Neural cell (in vitro differentiated cells): Measurements from ENCODE around the gene TIMP4. TPM values are rescaled to one million over a fixed set of nuclear protein-coding genes. Genes with fewer than 3 reads are reported as not detected.

Experiments used
- H2AFZ ChIP-seq: fragments of 200-600, 300-800 bp; sonication (generic), shearing (Covaris generic); 2 replicates; pipeline ENCODE4 v1.6.0; 2014; ENCODE audit warnings: low read depth, mild to moderate bottlenecking, antibody characterized with exemption, low read length, moderate library complexity
- H3F3A ChIP-seq: fragments of 200-600 bp; shearing (Covaris generic); 2 replicates; pipeline ENCODE4 v1.6.1; 2016; ENCODE audit warnings: mild to moderate bottlenecking, moderate library complexity, mixed read lengths, antibody characterized with exemption, low read length; ENCODE audit not compliant: insufficient read depth, poor library complexity, severe bottlenecking
- H3K27ac ChIP-seq: fragments of 200-600, 300-800 bp; sonication (generic), shearing (Covaris generic); 2 replicates; pipeline ENCODE4 v1.5.1; 2014; ENCODE audit warnings: mild to moderate bottlenecking, low read length, moderate library complexity
- H3K27me3 ChIP-seq: fragments of 300-800, 200-600 bp; sonication (generic), shearing (Covaris generic); 2 replicates; pipeline ENCODE4 v1.6.0; 2014; ENCODE audit warnings: mild to moderate bottlenecking, low read depth, low read length, moderate library complexity; ENCODE audit not compliant: insufficient read depth
- H3K36me3 ChIP-seq: fragments of 300-800, 200-600 bp; sonication (generic), shearing (Covaris generic); 2 replicates; pipeline ENCODE4 v1.5.1; 2014; ENCODE audit warnings: mild to moderate bottlenecking, antibody characterized with exemption, low read length, moderate library complexity; ENCODE audit not compliant: insufficient read depth
- H3K4me2 ChIP-seq: fragments of 300-800, 200-600 bp; sonication (generic), shearing (Covaris generic); 2 replicates; pipeline ENCODE4 v1.6.0; 2014; ENCODE audit warnings: mild to moderate bottlenecking, low read length
- H3K4me3 ChIP-seq: fragments of 300-800, 200-600 bp; sonication (generic), shearing (Covaris generic); 2 replicates; pipeline ENCODE4 v1.5.1; 2014; ENCODE audit warnings: mild to moderate bottlenecking, low read length, moderate library complexity
- H3K79me2 ChIP-seq: fragments of 200-600 bp; shearing (Covaris generic); replicated peaks from 2 replicates; pipeline ENCODE4 v1.6.0; 2014; ENCODE audit warnings: mild to moderate bottlenecking, low read length, moderate library complexity; ENCODE audit not compliant: insufficient read depth
- H3K9ac ChIP-seq: fragments of 300-800, 200-600 bp; sonication (generic), shearing (Covaris generic); 2 replicates; pipeline ENCODE4 v1.6.1; 2016; ENCODE audit warnings: mild to moderate bottlenecking, low read length, mixed read lengths
- H3K9me2 ChIP-seq: fragments of 200-600 bp; shearing (Covaris generic); 2 replicates; pipeline ENCODE4 v1.6.1; 2016; ENCODE audit warnings: mild to moderate bottlenecking, low read length, mixed read lengths; ENCODE audit not compliant: insufficient read depth
- H3K9me3 ChIP-seq: fragments of 200-600, 300-800 bp; sonication (generic), shearing (Covaris generic); 2 replicates; pipeline ENCODE4 v1.6.1; 2016; ENCODE audit warnings: mild to moderate bottlenecking, mixed run types, low read length, moderate library complexity, mixed read lengths
- H4K20me1 ChIP-seq: fragments of 200-600 bp; shearing (Covaris generic); 2 replicates; pipeline ENCODE4 v1.6.1; 2016; ENCODE audit warnings: mild to moderate bottlenecking, mixed run types; ENCODE audit not compliant: insufficient read depth
- EP300 ChIP-seq: fragments of 450-650 bp; conservative IDR thresholded peaks from 2 replicates; pipeline ENCODE4 v1.6.1; 2014; ENCODE audit warnings: antibody characterized with exemption, mild to moderate bottlenecking, moderate library complexity; ENCODE audit not compliant: poor library complexity, severe bottlenecking
- EZH2 ChIP-seq: fragments of 200-600, 300-800 bp; shearing (Covaris generic), sonication (generic); IDR thresholded peaks from 2 replicates; pipeline ENCODE4 v1.6.1; 2014; ENCODE audit warnings: antibody characterized with exemption, low read length, borderline replicate concordance, mild to moderate bottlenecking; ENCODE audit not compliant: insufficient read depth, poor library complexity, severe bottlenecking
- MXI1 ChIP-seq: fragments of 450-650 bp; conservative IDR thresholded peaks from 2 replicates; pipeline ENCODE4 v1.6.1; 2014; ENCODE audit warnings: antibody characterized with exemption, mild to moderate bottlenecking; ENCODE audit not compliant: poor library complexity, severe bottlenecking
- POLR2AphosphoS5 ChIP-seq: IDR thresholded peaks from 2 replicates; pipeline ENCODE4 v1.6.1; 2012
- RAD21 ChIP-seq: fragments of 450-650 bp; conservative IDR thresholded peaks from 2 replicates; pipeline ENCODE4 v1.6.1; 2014; ENCODE audit warnings: antibody characterized with exemption, mild to moderate bottlenecking, moderate library complexity
- SMC3 ChIP-seq: fragments of 450-650 bp; conservative IDR thresholded peaks from 2 replicates; pipeline ENCODE4 v1.6.1; 2014; ENCODE audit warnings: antibody characterized with exemption, mild to moderate bottlenecking, moderate library complexity; ENCODE audit not compliant: poor library complexity
- TAF1 ChIP-seq: IDR thresholded peaks from 2 replicates; pipeline ENCODE4 v1.6.1; 2012; ENCODE audit warnings: low read depth
- polyA plus RNA-seq: library from polyadenylated mRNA; depleted of rRNA; stranded (reverse); fragments of >200 nt; gene quantifications from 2 replicates; pipeline ENCODE4 v1.2.3, GENCODE V29; 2014
- TF ChIP-seq, protein P1 (sequence below): fragments of 450-650 bp; IDR thresholded peaks from 2 replicates; pipeline ENCODE4 v1.5.1; 2014; ENCODE audit warnings: antibody characterized with exemption, mild to moderate bottlenecking, moderate library complexity; ENCODE audit not compliant: poor library complexity, severe bottlenecking
- TF ChIP-seq, protein P2 (sequence below): IDR thresholded peaks from 2 replicates; pipeline ENCODE4 v1.6.1; 2012; ENCODE audit warnings: borderline replicate concordance

Gene TIMP4
- polyA plus RNA-seq, 1 donor from 2014 or later = not detected

DNA sequence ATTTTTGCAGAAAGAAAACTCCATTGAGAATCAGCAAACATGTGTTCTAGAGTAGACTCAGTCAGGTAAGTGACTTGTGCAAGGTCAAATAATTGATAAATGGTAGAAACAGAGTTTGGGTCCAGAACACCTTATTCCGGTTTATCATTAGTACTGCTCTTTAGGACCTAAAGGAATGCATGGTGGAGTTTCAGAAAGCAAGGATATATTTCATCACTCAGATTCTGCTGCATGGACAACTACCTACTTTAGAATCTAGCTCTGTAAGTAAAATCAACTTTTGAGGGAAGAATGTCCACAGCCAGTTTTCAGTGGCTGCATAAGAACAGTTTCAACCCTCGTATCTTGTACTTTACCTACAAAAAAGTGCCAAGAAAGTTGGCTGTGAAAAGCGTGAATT lies 43.6 kb downstream of the TIMP4 start:
- H3K27ac ChIP-seq = no peak overlapping the region
- TF ChIP-seq TAF1 (no peak), MXI1 (no peak), SMC3 (no peak), RAD21 (no peak), EP300 (no peak), POLR2AphosphoS5 (no peak), EZH2 (no peak)
- TF ChIP-seq, protein P1, sequence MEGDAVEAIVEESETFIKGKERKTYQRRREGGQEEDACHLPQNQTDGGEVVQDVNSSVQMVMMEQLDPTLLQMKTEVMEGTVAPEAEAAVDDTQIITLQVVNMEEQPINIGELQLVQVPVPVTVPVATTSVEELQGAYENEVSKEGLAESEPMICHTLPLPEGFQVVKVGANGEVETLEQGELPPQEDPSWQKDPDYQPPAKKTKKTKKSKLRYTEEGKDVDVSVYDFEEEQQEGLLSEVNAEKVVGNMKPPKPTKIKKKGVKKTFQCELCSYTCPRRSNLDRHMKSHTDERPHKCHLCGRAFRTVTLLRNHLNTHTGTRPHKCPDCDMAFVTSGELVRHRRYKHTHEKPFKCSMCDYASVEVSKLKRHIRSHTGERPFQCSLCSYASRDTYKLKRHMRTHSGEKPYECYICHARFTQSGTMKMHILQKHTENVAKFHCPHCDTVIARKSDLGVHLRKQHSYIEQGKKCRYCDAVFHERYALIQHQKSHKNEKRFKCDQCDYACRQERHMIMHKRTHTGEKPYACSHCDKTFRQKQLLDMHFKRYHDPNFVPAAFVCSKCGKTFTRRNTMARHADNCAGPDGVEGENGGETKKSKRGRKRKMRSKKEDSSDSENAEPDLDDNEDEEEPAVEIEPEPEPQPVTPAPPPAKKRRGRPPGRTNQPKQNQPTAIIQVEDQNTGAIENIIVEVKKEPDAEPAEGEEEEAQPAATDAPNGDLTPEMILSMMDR = no peak
- TF ChIP-seq, protein P2, sequence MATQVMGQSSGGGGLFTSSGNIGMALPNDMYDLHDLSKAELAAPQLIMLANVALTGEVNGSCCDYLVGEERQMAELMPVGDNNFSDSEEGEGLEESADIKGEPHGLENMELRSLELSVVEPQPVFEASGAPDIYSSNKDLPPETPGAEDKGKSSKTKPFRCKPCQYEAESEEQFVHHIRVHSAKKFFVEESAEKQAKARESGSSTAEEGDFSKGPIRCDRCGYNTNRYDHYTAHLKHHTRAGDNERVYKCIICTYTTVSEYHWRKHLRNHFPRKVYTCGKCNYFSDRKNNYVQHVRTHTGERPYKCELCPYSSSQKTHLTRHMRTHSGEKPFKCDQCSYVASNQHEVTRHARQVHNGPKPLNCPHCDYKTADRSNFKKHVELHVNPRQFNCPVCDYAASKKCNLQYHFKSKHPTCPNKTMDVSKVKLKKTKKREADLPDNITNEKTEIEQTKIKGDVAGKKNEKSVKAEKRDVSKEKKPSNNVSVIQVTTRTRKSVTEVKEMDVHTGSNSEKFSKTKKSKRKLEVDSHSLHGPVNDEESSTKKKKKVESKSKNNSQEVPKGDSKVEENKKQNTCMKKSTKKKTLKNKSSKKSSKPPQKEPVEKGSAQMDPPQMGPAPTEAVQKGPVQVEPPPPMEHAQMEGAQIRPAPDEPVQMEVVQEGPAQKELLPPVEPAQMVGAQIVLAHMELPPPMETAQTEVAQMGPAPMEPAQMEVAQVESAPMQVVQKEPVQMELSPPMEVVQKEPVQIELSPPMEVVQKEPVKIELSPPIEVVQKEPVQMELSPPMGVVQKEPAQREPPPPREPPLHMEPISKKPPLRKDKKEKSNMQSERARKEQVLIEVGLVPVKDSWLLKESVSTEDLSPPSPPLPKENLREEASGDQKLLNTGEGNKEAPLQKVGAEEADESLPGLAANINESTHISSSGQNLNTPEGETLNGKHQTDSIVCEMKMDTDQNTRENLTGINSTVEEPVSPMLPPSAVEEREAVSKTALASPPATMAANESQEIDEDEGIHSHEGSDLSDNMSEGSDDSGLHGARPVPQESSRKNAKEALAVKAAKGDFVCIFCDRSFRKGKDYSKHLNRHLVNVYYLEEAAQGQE = no peak
- H3K9ac ChIP-seq = no peak overlapping the region
- H3K4me2 ChIP-seq = no peak overlapping the region
- H4K20me1 ChIP-seq = no peaks in the 10 kb centered on the region
- H3K4me3 ChIP-seq = no peak overlapping the region
- H3K36me3 ChIP-seq = no peaks in the 10 kb centered on the region
- no peaks in the 10 kb centered on the region for H3K79me2 ChIP-seq
- H3K9me2 ChIP-seq = no peaks in the 10 kb centered on the region
- no peaks in the 10 kb centered on the region for H3K27me3 ChIP-seq
- no peaks in the 10 kb centered on the region for H3K9me3 ChIP-seq
- H3F3A ChIP-seq = no peaks in the 10 kb centered on the region
- H2AFZ ChIP-seq = no peak overlapping the region

DNA sequence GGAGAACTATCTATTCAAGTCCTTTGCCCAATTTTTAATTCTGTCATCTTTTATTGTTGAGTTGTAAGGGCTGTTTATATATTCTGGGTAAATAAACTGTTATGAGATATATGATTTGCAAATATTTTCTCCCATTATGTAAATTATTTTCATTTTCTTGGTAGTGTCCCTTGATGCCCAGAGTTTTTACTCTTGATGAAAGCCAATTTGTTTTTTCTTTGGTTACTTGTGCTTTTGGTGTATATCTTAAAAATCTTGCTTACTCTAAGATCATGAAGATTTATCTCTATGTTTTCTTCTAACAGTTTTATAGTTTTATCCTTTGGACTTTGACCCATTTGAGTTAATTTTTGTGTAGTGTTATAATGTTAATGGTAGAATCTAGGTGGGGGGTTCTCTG lies 44.5 kb downstream of the TIMP4 start:
- no peaks in the 10 kb centered on the region for H3K36me3 ChIP-seq
- no peak overlapping the region for H3K27ac ChIP-seq
- TF ChIP-seq, protein P1 = no peak
- TF ChIP-seq SMC3 (no peak), MXI1 (no peak), RAD21 (no peak), TAF1 (no peak), EP300 (no peak), POLR2AphosphoS5 (no peak), EZH2 (no peak)
- TF ChIP-seq, protein P2 = no peak
- H3K9me2 ChIP-seq = no peaks in the 10 kb centered on the region
- no peaks in the 10 kb centered on the region for H3K9me3 ChIP-seq
- H3K4me2 ChIP-seq = no peak overlapping the region
- H2AFZ ChIP-seq = no peak overlapping the region
- H3K79me2 ChIP-seq = no peaks in the 10 kb centered on the region
- no peaks in the 10 kb centered on the region for H4K20me1 ChIP-seq
- no peak overlapping the region for H3K9ac ChIP-seq
- H3F3A ChIP-seq = no peaks in the 10 kb centered on the region
- no peak overlapping the region for H3K4me3 ChIP-seq
- H3K27me3 ChIP-seq = no peaks in the 10 kb centered on the region
